GM12892 (cell line): ENCODE measurements around the gene PEX14.

ENCODE experiments used
- POLR2A ChIP-seq: IDR thresholded peaks from 2 replicates; pipeline ENCODE4 v1.6.1; 2011; ENCODE audit warnings: low read depth, low read length, control low read depth
- POLR2AphosphoS5 ChIP-seq: IDR thresholded peaks from 2 replicates; pipeline ENCODE4 v1.6.1; 2011; ENCODE audit warnings: low read depth, low read length, control low read depth
- TAF1 ChIP-seq: IDR thresholded peaks from 2 replicates; pipeline ENCODE4 v1.6.1; 2011; ENCODE audit warnings: low read depth, mild to moderate bottlenecking, control low read depth, low read length, borderline replicate concordance

DNA sequence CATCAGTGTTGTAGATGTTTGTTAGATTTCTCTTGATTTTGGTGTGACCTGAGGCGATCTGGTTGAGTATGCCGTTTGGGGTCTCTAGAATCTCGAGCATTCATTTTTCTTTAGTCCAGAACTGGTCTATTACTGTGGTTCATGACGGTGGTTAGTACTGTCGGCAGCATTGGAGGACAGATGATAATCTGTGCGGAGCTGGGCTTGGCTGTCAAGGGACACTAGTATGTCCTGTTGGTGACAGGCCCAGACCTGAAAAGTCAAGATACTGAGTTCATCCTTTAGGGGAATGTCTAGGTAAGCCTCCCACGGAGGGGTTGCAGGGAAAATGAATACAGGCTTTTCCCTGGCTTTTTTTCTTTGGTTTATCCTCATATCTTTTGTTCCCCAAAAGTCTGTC lies 59.8 kb downstream of the PEX14 start:
- no peak for TF ChIP-seq POLR2A
- TF ChIP-seq TAF1, result no peak
- TF ChIP-seq POLR2AphosphoS5, result no peak
